IPS DF 6.9 (cell line): ENCODE data around the gene SSBP3.
"Not testable (repeated sequence)": the region's sequence is repeated elsewhere in the genome, so short reads cannot be mapped to it uniquely, and the experiment has no call there.

Experiments used
- DNase-seq: peaks from one replicate; pipeline ENCODE4 v3.0.0-alpha.2; 2013; ENCODE audit warnings: low read depth, low spot score
- H3K27ac ChIP-seq: one replicate; pipeline ENCODE4 v1.5.1; 2013; ENCODE audit warnings: low read length, control low read depth
- H3K27me3 ChIP-seq: 2 replicates; pipeline ENCODE4 v1.6.1; 2013; ENCODE audit warnings: mild to moderate bottlenecking, low read length; ENCODE audit not compliant: control insufficient read depth, insufficient read depth
- H3K36me3 ChIP-seq: 2 replicates; pipeline ENCODE4 v1.6.1; 2013; ENCODE audit warnings: low read length; ENCODE audit not compliant: control insufficient read depth, insufficient read depth
- H3K4me1 ChIP-seq: 2 replicates; pipeline ENCODE4 v1.6.1; 2013; ENCODE audit warnings: low read length; ENCODE audit not compliant: control insufficient read depth, insufficient read depth
- H3K4me3 ChIP-seq: 2 replicates; pipeline ENCODE4 v1.5.1; 2013; ENCODE audit warnings: mild to moderate bottlenecking, low read length
- H3K9me3 ChIP-seq: 2 replicates; pipeline ENCODE4 v1.6.1; 2013; ENCODE audit warnings: low read length, inconsistent platforms; ENCODE audit not compliant: control insufficient read depth, insufficient read depth
- WGBS: extraction: QIAGEN DNeasy Blood & Tissue Kit; methylation state at CpG from one replicate; pipeline ENCODE4 v1.1.7; 2013; ENCODE audit warnings: mixed read lengths, missing lambda C conversion rate; ENCODE audit not compliant: insufficient read length, insufficient coverage; 5-methylcytosine and 5-hydroxymethylcytosine counted together

SSBP3 gene

GRCh38 chr1:54234284-54234683, 171.9 kb downstream of the SSBP3 start:
- WGBS, result no CpG with 5 or more reads among the region's 2 CpGs
- no peak for DNase-seq
- H3K36me3 ChIP-seq, result peaks cover 8% of the 10 kb centered on the region
- H3K4me3 ChIP-seq, result no peak overlapping the region
- no peak overlapping the region for H3K27ac ChIP-seq
- H3K27me3 ChIP-seq, result no peaks in the 10 kb centered on the region
- H3K4me1 ChIP-seq, result no peaks in the 10 kb centered on the region
- H3K9me3 ChIP-seq, result no peaks in the 10 kb centered on the region

GRCh38 chr1:54233196-54233595, 173.0 kb downstream of the SSBP3 start:
- H3K27me3 ChIP-seq, DNase-seq, H3K27ac ChIP-seq, H3K9me3 ChIP-seq, H3K36me3 ChIP-seq, H3K4me1 ChIP-seq, H3K4me3 ChIP-seq: not testable (repeated sequence)
- WGBS, result no CpG with 5 or more reads among the region's 33 CpGs

DNA sequence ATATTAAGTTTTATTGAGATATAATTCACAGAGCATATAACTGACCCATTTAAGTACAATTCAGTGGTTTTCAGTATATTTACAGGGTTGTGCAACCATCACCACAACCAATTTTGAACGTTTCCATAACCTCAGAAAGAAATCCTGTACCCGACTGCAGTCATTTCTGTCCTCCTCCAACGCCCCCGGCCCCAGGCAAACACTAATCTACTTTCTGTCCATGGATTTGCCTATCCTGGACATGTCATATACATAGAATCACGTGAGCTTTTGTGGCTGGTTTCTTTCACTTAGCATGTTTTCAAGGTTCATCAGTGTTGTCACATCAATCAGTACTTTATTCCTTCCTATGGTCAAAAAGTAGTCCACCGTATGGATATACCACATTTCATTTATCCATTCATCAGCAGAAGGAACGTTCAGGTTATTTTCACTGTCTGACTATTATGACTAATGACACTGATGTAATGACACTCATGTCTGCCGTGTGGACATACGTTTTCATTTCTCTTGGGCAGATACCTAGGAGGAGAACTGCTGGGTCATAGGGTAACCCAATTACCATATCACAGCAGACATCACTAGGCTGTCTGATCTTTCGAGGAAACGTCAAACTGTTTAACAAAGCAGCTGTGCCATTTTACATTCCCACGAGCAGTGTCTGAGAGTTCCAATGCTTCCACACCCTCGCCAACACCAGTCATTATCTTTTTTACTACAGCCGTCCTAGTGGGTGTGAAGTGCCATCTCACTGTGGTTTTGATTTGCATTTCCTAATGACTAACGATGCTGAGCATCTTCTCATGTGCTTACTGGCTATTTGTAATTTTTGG, 175.5 kb downstream of the SSBP3 start:
- no peak overlapping the region for H3K27ac ChIP-seq
- H3K36me3 ChIP-seq, result 0 out of 2 replicates have a peak, but pooled peaks cover 3% of the 10 kb centered on the region
- no peaks in the 10 kb centered on the region for H3K9me3 ChIP-seq

GRCh38 chr1:54229281-54229891, 176.8 kb downstream of the SSBP3 start:
- no peak overlapping the region for H3K27ac ChIP-seq
- WGBS, result 100% methylated on average over 1 of the region's 11 CpGs

More for the DNA sequence above, 175.5 kb downstream of the SSBP3 start:
- WGBS, result no CpG with 5 or more reads among the region's 15 CpGs
- DNase-seq, result no peak
- H3K4me3 ChIP-seq, result no peak overlapping the region
- H3K27me3 ChIP-seq, result no peaks in the 10 kb centered on the region
- peaks cover 1% of the 10 kb centered on the region for H3K4me1 ChIP-seq

DNA sequence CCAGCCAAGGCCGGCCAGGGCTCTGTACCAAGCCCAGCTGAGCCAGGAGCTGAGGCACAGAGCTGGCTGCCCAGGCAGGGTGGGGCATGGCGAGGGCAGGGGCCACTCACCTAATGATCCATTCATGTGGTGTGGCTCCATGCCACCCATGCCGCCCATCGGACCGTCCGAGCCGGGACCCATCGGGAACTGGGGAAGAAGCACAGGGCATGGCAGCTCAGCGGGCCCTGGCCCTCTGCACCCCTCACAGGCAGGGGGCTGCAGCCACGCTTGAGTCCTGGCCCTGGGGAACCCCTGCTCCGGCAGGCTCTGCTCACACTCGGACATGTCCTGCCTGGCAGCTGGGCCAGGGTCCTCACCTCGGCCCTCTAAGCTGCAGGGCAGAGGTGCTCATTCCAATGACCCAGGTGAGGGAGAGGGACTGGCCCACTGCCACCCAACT, 177.5 kb downstream of the SSBP3 start:
- Histone ChIP-seq H3K4me3 (no peak overlapping the region), H3K4me1 (peaks cover 1% of the 10 kb centered on the region), H3K9me3 (no peaks in the 10 kb centered on the region), H3K27me3 (no peaks in the 10 kb centered on the region), H3K27ac (no peak overlapping the region), H3K36me3 (0 out of 2 replicates have a peak, but pooled peaks cover 3% of the 10 kb centered on the region)
- no peak for DNase-seq
- no CpG with 5 or more reads among the region's 13 CpGs for WGBS

More at GRCh38 chr1:54229281-54229891, 176.8 kb downstream of the SSBP3 start:
- Histone ChIP-seq H3K4me3 (no peak overlapping the region), H3K9me3 (no peaks in the 10 kb centered on the region), H3K36me3 (0 out of 2 replicates have a peak, but pooled peaks cover 3% of the 10 kb centered on the region), H3K4me1 (peaks cover 1% of the 10 kb centered on the region), H3K27me3 (no peaks in the 10 kb centered on the region)
- DNase-seq, result no peak

GRCh38 chr1:54227891-54228310, 178.3 kb downstream of the SSBP3 start:
- no peak overlapping the region for H3K4me3 ChIP-seq
- H3K4me1 ChIP-seq, result peaks cover 1% of the 10 kb centered on the region
- 0 out of 2 replicates have a peak, but pooled peaks cover 3% of the 10 kb centered on the region for H3K36me3 ChIP-seq
- H3K27ac ChIP-seq, result no peak overlapping the region
- WGBS, result no CpG with 5 or more reads among the region's 17 CpGs
- DNase-seq, result no peak
- no peaks in the 10 kb centered on the region for H3K9me3 ChIP-seq
- H3K27me3 ChIP-seq, result no peaks in the 10 kb centered on the region

DNA sequence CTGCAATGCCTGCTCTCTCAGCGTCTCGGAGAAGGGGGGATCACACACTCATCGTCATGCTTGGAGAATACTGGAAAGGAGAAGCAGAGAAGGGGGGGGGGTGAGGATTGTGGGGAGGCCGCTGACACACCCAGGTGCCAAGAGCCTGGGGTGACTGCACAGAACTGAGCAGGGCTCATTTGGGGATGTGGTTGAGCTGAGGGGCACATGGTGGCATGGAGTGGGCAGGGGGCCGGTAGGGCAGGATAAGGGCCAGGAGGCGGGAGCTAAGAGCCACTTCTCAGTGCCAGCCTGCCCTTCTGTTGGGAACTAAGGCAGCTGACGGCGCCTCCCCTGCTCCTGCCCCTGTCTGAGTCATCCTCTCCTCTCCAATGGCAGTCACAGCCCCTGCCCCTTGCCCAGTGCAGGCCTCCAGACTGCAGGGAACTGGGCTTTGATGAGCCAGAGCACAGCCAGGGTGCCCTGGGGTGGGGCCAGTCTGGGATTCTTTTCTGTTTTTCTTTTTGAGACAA, 179.0 kb downstream of the SSBP3 start:
- no peaks in the 10 kb centered on the region for H3K27me3 ChIP-seq
- peaks cover 1% of the 10 kb centered on the region for H3K4me1 ChIP-seq
- H3K36me3 ChIP-seq, result 0 out of 2 replicates have a peak, but pooled peaks cover 3% of the 10 kb centered on the region
- no peak for DNase-seq
- H3K4me3 ChIP-seq, result no peak overlapping the region
- no peaks in the 10 kb centered on the region for H3K9me3 ChIP-seq
- H3K27ac ChIP-seq, result no peak overlapping the region
- WGBS, result no CpG with 5 or more reads among the region's 8 CpGs

DNA sequence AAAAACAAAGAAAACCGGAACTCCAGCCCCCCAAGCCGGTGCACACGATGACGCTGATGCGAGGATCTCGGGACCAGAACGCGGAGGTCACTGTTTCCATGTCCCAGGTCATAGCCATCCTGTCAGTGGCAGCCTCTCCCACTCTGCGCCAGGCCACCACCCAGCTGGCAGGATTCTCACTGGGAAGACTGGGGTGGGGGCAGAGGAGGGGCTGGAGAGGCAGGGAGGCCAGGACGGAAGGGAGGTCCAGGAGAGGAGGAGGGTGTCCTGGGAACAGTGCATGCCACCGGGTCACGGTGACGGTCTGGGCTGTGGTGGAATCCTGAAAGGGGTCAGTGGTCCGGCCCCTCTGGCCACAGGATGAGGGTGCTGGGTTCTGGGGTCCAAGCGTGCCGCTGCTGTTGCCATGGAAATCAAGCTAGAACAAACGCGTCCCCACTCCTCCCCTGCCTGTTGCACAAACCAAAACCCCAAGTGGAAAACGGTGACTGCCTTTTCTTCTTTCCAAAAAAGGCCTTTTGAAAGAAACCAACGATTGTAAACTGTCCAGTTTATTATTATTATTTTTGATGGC, 180.1 kb downstream of the SSBP3 start:
- Histone ChIP-seq H3K4me1 (peaks cover 1% of the 10 kb centered on the region), H3K27me3 (no peaks in the 10 kb centered on the region), H3K36me3 (0 out of 2 replicates have a peak, but pooled peaks cover 3% of the 10 kb centered on the region), H3K4me3 (no peak overlapping the region), H3K9me3 (no peaks in the 10 kb centered on the region), H3K27ac (no peak overlapping the region)
- no peak for DNase-seq
- no CpG with 5 or more reads among the region's 20 CpGs for WGBS

DNA sequence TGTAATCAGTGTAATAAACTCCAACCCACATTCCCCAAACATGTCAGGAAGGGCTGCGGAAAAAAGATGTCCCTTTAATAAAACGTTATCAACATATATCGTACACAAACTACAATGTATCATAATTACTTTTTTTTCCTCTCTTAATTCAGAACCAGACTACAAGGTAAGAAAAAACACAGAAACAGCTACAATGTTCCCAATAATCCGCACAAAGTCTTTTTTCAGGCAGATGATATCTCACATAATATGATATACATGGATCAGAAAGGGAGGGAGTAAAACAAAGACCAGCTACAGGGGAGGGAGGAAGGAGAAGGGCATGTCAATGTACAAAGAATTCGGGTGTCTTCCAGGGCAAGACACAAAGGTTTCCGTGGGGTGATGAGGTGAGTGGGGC, 180.8 kb downstream of the SSBP3 start:
- H3K27me3 ChIP-seq, result no peaks in the 10 kb centered on the region
- H3K27ac ChIP-seq, result no peak overlapping the region
- peaks cover 1% of the 10 kb centered on the region for H3K4me1 ChIP-seq
- 0 out of 2 replicates have a peak, but pooled peaks cover 3% of the 10 kb centered on the region for H3K36me3 ChIP-seq
- H3K9me3 ChIP-seq, result no peaks in the 10 kb centered on the region
- no peak for DNase-seq
- WGBS, result 100% methylated on average over 2 of the region's 6 CpGs
- H3K4me3 ChIP-seq, result no peak overlapping the region

GRCh38 chr1:54224233-54224632, 182.0 kb downstream of the SSBP3 start:
- no peak for DNase-seq
- H3K4me3 ChIP-seq, result no peak overlapping the region
- H3K36me3 ChIP-seq, result peaks cover 4% of the 10 kb centered on the region; the same call in 1 of the 2 replicates
- H3K4me1 ChIP-seq, result peaks cover 1% of the 10 kb centered on the region
- H3K27me3 ChIP-seq, result no peaks in the 10 kb centered on the region
- H3K27ac ChIP-seq, result no peak overlapping the region
- H3K9me3 ChIP-seq, result no peaks in the 10 kb centered on the region
- no CpG with 5 or more reads among the region's 6 CpGs for WGBS
